Lower leg skin (tissue), 4 donors: Measurements from ENCODE around the gene FBXL3. TPM values are rescaled to one million over a fixed set of nuclear protein-coding genes. Genes with fewer than 3 reads are reported as not detected.

ENCODE experiments used
- DNase-seq, 2 donors: peaks; one replicate each; pipeline ENCODE4 v3.0.0-alpha.2; 2019; ENCODE audit warnings: low spot score in 2 of 2
- H3K4me3 ChIP-seq: fragments of 200-600 bp; sonication (generic); 2 replicates; pipeline ENCODE4 v1.5.1; 2017; ENCODE audit warnings: mild to moderate bottlenecking, low read depth; ENCODE audit not compliant: poor library complexity, severe bottlenecking
- POLR2A ChIP-seq, 2 donors: fragments of 450-650 bp; IDR thresholded peaks; one replicate each; pipeline ENCODE4 v1.6.1; 2016 to 2017; ENCODE audit warnings: antibody characterized with exemption in 2 of 2, mild to moderate bottlenecking in 1 of 2, moderate library complexity in 1 of 2
- WGBS, 2 donors: methylation state at CpG; one replicate each; pipeline ENCODE4 v1.1.5; 2018; 5-methylcytosine and 5-hydroxymethylcytosine counted together
- intact Hi-C: fragments of 100-400 bp; cut with DNase I; formaldehyde crosslinking; loops from one replicate; pipeline ENCODE4 v1.15.0; 2023; ENCODE audit warnings: low total_unique reads
- total RNA-seq, 4 donors: library from RNA; depleted of rRNA; stranded (reverse); fragments of >200 nt; gene quantifications; one replicate each; pipeline ENCODE4 v1.1.0, GENCODE V29; 2016
- TF ChIP-seq, protein P1 (sequence below), 3 donors: fragments of 450-650 bp; IDR thresholded peaks; one replicate each; pipeline ENCODE4 v1.5.1; 2016; ENCODE audit warnings: antibody characterized with exemption in 3 of 3, mild to moderate bottlenecking in 3 of 3, moderate library complexity in 2 of 3

FBXL3 gene
- total RNA-seq, 4 donors from 2014 or later: 82.1 to 114 (median 110) TPM

- 0% methylated on average over 26 to 37 of the region's 73 CpGs for WGBS, 2 donors
- peak; percentile 94 to 99 for DNase-seq
- TF ChIP-seq, protein P1, sequence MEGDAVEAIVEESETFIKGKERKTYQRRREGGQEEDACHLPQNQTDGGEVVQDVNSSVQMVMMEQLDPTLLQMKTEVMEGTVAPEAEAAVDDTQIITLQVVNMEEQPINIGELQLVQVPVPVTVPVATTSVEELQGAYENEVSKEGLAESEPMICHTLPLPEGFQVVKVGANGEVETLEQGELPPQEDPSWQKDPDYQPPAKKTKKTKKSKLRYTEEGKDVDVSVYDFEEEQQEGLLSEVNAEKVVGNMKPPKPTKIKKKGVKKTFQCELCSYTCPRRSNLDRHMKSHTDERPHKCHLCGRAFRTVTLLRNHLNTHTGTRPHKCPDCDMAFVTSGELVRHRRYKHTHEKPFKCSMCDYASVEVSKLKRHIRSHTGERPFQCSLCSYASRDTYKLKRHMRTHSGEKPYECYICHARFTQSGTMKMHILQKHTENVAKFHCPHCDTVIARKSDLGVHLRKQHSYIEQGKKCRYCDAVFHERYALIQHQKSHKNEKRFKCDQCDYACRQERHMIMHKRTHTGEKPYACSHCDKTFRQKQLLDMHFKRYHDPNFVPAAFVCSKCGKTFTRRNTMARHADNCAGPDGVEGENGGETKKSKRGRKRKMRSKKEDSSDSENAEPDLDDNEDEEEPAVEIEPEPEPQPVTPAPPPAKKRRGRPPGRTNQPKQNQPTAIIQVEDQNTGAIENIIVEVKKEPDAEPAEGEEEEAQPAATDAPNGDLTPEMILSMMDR (IDR thresholded peaks at IDR 0.05): no peak
- peak in 1 of 2 donors; percentile 55 for TF ChIP-seq POLR2A (IDR thresholded peaks at IDR 0.05)
- peak within 1 kb of the TSS; percentile 75 for H3K4me3 ChIP-seq
- intact Hi-C loops: no loop called here
Observed at GRCh38 chr13:76991796-76992547, 35.0 kb downstream of the FBXL3 start, which contains the start of gene CLN5. TSS of gene CLN5 (plus strand) at chr13:76992081. CDS start at chr13:76992099, 18 bp downstream.

DNA sequence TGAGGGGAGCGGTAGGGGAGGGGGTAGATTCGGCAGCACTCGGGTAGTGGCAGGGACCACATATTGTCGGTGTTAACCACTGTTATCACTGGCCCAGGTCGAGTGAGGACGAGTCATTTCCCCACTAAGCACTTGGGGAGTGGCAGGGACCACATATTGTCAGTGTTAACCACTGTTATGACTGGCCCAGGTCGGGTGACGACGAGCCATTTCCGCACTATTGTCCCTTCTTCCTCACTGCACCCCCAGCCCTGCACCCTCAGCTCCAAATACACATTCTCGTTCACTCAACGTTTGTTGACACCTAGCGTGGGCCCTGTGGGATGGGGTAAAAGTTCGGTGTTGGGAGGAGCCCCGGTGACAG is 35.5 kb downstream of the FBXL3 start:
- peak overlapping the region; percentile 75 for H3K4me3 ChIP-seq
- TF ChIP-seq POLR2A (IDR thresholded peaks at IDR 0.05): no peak
- TF ChIP-seq, protein P1 (IDR thresholded peaks at IDR 0.05): no peak
- 35 to 41% methylated on average over 15 of the region's 15 CpGs for WGBS, 2 donors
- intact Hi-C loops: no loop called here
- peak; percentile 46 to 87 for DNase-seq

DNA sequence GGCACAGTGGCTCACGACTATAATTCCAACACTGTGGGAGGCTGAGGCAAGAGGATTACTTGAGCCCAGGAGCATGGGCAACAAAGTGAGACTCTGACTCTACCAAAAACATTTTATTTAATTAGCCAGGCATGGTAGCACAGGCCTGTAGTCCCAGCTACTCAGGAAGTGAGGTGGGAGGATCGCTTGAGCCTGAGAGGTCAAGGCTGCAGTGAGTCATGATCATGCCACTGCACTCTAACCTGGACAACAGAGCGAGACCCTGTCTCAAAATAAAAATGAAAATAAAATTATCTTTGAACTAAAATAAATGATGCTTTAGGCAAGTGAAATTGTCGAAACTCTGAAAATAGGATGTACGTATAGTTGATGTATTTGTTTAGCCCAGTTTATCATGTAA is 43.3 kb downstream of the FBXL3 start:
- WGBS, 2 donors: 84% methylated on average over 5 of the region's 5 CpGs
- intact Hi-C loops: no loop called here
- no peak for DNase-seq
- TF ChIP-seq, protein P1 (IDR thresholded peaks at IDR 0.05): no peak
- TF ChIP-seq POLR2A (IDR thresholded peaks at IDR 0.05): no peak
- no peak overlapping the region for H3K4me3 ChIP-seq

DNA sequence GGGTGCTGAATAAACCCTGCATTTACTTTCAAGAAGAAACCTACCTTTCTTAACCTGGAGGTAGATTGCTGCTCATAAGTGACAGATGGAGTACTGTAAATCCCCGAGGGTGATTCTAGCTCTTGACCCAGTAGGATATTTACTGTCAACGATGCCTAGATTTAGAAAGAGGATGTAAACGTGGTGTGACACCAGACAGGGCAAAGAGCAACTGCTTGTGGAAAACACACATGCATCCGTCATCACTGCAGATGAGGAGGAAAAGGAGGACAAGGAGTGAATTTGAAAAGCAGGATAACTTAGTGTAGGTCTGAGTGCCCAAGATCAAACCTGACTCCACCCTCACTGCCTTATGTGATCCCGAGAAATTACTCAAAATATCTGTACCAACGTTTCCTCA is 44.9 kb downstream of the FBXL3 start:
- 61 to 65% methylated on average over 6 of the region's 6 CpGs for WGBS, 2 donors

DNA sequence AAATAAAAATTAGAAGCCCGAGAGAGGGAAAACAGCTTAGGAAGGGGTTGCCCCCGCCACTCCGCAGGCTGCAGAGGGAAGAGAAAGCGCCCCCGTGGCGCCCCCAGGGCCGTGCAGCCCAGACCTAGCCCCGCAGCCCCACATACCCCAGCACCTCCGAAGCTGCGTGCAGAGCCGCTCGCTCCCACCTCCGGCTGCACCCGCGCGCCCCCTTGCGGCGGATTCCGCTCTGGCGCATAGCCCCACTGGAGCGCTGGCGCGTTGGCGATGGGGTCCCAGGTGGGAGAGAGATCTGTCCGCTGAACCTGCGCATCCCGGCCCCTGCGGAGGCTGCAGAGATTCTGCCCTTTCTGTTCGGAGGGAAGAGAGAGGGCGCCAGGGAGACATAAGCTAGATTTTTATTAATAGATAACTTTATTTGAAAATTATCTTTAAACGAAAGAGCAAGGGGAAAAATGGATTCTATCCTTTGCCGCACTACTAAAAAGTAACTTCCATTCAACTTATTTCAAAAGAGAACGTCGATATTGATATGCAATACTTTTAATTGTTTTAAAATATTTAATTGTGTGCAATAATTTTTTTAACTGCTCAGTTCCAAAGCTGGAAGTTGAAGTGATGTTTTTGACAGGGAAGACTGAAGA is 46.8 kb downstream of the FBXL3 start:
- TF ChIP-seq POLR2A (IDR thresholded peaks at IDR 0.05): no peak
- TF ChIP-seq, protein P1 (IDR thresholded peaks at IDR 0.05): peak in 1 of 3 donors; percentile 39
- 2 to 4% methylated on average over 33 to 34 of the region's 34 CpGs for WGBS, 2 donors
- intact Hi-C loops: no loop called here
- peak; percentile 59 to 96 for DNase-seq
- H3K4me3 ChIP-seq: no peak overlapping the region

More for the DNA sequence above, 44.9 kb downstream of the FBXL3 start:
- H3K4me3 ChIP-seq: no peak overlapping the region
- no peak for DNase-seq
- intact Hi-C loops: no loop called here
- TF ChIP-seq, protein P1 (IDR thresholded peaks at IDR 0.05): no peak
- TF ChIP-seq POLR2A (IDR thresholded peaks at IDR 0.05): no peak
